A375 (cell line): Measurements from ENCODE around the gene EHBP1. TPM values are rescaled to one million over a fixed set of nuclear protein-coding genes. Genes with fewer than 3 reads are reported as not detected.

Source experiments
- small RNA-seq: library from RNA; depleted of rRNA; stranded (forward); fragments of <200 nt; gene quantifications from one replicate; pipeline ENCODE3, GENCODE V24; 2014
- total RNA-seq: library from RNA; depleted of rRNA; stranded (reverse); fragments of >200 nt; shearing (Covaris generic); gene quantifications from 2 replicates; pipeline ENCODE4 v1.2.3, GENCODE V29; 2014; rRNA removed

EHBP1 gene
- total RNA-seq = 90.6 and 97.2 TPM in 2 replicates

DNA sequence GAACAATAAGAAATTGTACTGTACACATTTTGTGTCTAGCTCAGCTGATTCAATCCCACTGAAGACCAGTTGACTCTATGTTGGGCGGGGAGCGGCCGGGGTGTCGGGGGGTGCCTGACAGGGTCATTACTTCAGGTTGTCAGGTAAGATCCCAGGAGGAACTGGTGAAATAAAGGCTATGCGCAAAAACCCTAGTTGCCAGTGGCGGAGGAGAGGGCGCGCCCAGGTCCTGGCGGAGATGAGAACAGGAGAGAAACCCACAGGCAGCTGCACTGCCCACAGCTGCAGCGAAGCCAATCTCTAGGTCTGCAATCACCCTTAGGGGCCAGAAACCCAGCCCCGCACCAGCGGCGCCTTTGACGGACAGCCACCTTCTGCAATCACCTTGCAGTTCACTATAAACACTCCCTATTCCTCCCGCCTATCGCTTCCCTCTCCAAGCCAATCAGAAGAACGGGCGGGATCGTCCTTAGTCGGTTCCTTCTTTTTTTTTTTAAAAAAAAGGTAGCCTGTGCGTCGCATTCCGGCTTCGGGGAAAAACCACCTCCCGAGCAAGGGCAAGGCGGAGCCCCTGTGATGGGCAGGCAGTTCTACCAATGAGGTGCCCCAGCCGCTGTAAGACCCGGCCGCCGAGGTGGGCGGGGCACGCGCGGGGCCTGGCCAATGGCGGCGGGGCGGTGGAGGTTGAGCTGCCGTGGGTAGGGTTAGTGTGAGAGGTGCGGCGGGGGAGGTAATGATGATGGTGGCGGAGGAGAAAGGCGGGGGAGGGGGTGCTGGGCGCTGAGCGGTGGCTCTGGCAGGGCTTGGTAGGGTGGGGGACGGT lies at the start of gene EHBP1:
TSS of gene EHBP1 (plus strand) at position 707 of the 823 bp plus-strand sequence. CDS start 1,479 bp downstream, outside the sequence.

DNA sequence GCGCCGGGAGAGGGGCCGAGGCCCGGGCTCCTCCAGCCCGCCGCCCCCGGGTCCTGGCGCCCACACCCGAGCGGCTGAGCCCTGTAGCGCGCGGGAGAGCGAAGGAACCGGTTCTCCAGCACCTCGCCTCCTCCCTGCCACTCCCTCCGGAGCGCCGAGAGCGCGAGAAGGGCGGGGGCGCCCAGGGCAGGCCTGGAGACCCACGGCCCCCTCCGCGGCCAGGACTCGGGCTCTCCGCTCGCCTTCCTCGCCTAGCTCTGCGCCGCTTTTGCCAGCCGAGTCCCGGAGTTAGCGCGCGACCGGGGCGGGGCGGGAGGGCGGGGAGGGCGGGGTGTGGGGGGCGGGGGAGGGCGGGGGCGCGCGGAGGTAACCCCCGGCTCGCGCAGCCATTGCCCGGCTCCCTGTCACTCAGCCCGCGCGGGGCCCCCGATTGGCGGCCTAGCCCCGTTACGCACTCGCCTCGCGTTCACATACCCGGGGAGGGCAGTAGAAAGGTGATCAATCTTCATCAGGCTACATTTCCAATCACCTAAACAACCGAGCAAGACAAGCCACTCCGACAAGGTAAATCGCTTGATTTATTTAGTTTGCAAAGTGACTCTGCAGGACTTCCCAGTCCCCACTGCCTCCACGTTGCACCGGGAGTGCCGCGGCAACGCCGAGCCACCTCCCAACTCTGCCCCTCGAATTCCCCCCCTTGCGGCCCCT lies 345.0 kb downstream of the EHBP1 start, which contains the start of gene OTX1:
TSS of gene OTX1 (plus strand) at position 497 of the 708 bp plus-strand sequence. CDS start 2,161 bp downstream, outside the sequence.

Small RNAs within 50 kb of the gene (small RNA-seq; reads per million reads assigned to genes)
- gene RF00019 = not detected

Other genes with a start within 250 kb of the EHBP1 start
- 4.3 TPM in 2 replicates for gene TMEM17, start 199.5 kb upstream of the EHBP1 start, total RNA-seq